Stomach (tissue), 4 donors: ENCODE results near the gene SHISAL1.

Experiments used
- CTCF ChIP-seq, 7 experiments: fragments of 450-650 bp in 4 of 7; fragments of 200-600 bp in 3 of 7; sonication (generic) in 3 of 7; IDR thresholded peaks; one replicate each; pipeline ENCODE4 v1.5.1; 2016 to 2019; ENCODE audit warnings: antibody characterized with exemption in 7 of 7, control low read depth in 2 of 7, mild to moderate bottlenecking in 1 of 7
- EP300 ChIP-seq: sonication (generic); formaldehyde crosslinking; IDR thresholded peaks from one replicate; pipeline ENCODE4 v1.6.1; 2017; ENCODE audit warnings: antibody characterized with exemption

GRCh38 chr22:44245438-44245837 lies 67.3 kb downstream of the SHISAL1 start:
- TF ChIP-seq EP300 (no peak), CTCF (IDR thresholded peaks at IDR 0.05) (no peak)
